Measurements from ENCODE around the gene DNER. TPM values are rescaled to one million over a fixed set of nuclear protein-coding genes. Genes with fewer than 3 reads are reported as not detected.

Gene DNER
- polyA plus RNA-seq, 1 experiment: not detected

DNA sequence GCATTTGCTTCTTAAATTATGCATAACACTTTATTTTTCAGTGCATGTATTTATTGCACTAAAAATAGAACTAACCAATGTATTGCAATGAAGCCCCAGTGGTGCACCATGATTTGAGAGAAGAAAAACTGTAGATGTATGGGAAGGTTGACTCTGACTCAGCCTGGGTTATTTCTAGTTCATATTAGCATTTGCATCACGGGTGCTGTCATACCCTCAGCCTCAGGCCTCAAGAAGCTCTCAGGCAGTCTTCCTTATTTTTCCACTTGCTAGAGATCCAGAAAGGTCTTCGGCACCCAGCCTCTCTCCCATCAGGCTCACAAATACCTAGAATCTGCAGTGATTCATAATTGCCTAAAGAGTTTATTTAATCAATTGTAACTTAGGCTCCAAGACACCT is 148.0 kb downstream of the DNER start:
- ChIA-PET POLR2A (no interaction called here), CTCF (no interaction called here)
- DNase-seq (ENCODE audit: low read depth, low spot score): no peak
- Histone ChIP-seq H3K4me3 (ENCODE audit: low read depth, low read length) (no peak overlapping the region), H3K27me3 (ENCODE audit: control insufficient read depth, insufficient read depth, low read length) (no peaks in the 10 kb centered on the region), H3K9me3 (ENCODE audit: control insufficient read depth, insufficient read depth, low read length) (no peaks in the 10 kb centered on the region), H3K27ac (ENCODE audit: low read depth, low read length) (no peak overlapping the region)
- TF ChIP-seq, protein P1, sequence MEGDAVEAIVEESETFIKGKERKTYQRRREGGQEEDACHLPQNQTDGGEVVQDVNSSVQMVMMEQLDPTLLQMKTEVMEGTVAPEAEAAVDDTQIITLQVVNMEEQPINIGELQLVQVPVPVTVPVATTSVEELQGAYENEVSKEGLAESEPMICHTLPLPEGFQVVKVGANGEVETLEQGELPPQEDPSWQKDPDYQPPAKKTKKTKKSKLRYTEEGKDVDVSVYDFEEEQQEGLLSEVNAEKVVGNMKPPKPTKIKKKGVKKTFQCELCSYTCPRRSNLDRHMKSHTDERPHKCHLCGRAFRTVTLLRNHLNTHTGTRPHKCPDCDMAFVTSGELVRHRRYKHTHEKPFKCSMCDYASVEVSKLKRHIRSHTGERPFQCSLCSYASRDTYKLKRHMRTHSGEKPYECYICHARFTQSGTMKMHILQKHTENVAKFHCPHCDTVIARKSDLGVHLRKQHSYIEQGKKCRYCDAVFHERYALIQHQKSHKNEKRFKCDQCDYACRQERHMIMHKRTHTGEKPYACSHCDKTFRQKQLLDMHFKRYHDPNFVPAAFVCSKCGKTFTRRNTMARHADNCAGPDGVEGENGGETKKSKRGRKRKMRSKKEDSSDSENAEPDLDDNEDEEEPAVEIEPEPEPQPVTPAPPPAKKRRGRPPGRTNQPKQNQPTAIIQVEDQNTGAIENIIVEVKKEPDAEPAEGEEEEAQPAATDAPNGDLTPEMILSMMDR (IDR thresholded peaks at IDR 0.05; ENCODE audit: low read depth, low read length): no peak

DNA sequence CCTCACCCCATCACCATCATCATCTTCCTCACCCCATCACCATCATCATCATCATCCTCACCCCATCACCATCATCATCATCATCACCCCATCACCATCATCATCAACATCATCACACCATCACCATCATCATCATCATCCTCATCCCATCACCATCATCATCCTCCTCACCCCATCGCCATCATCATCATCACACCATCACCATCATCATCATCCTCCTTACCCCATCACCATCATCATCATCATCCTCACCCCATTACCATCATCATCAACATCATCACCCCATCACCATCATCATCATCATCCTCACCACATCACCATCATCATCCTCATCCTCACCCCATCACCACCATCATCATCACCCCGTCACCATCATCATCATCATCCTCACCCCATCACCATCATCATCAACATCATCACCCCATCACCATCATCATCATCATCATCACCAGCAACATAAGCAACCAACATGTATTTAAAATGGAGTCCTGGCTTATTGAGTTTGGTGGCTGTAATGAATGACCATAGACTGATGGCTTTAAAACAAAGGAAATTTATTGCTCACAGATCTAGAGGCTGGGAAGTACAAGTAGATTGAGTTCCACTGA is 150.0 kb downstream of the DNER start:
- Histone ChIP-seq H3K27me3 (ENCODE audit: control insufficient read depth, insufficient read depth, low read length) (no peaks in the 10 kb centered on the region), H3K9me3 (ENCODE audit: control insufficient read depth, insufficient read depth, low read length) (peaks cover 3% of the 10 kb centered on the region; the same call in 1 of the 2 replicates), H3K4me3 (ENCODE audit: low read depth, low read length) (no peak overlapping the region), H3K27ac (ENCODE audit: low read depth, low read length) (no peak overlapping the region)
- DNase-seq (ENCODE audit: low read depth, low spot score): no peak
- TF ChIP-seq, protein P1 (IDR thresholded peaks at IDR 0.05; ENCODE audit: low read depth, low read length): no peak
- ChIA-PET POLR2A (no interaction called here), CTCF (no interaction called here)

DNA sequence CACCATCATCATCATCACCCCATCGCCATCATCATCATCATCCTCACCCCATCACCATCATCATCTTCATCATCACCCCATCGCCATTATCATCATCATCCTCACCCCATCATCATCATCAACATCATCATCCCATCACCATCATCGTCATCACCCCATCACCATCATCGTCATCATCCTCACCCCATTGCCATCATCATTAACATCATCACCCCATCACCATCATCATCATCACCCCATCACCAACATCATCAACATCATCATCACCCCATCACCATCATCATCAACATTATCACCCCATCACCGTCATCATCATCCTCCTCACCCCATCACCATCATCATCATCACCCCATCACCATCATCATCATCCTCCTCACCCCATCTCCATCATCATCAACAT is 151.0 kb downstream of the DNER start:
- CTCF ChIA-PET: no interaction called here
- POLR2A ChIA-PET: no interaction called here
- TF ChIP-seq, protein P1 (IDR thresholded peaks at IDR 0.05; ENCODE audit: low read depth, low read length): no peak

DNA sequence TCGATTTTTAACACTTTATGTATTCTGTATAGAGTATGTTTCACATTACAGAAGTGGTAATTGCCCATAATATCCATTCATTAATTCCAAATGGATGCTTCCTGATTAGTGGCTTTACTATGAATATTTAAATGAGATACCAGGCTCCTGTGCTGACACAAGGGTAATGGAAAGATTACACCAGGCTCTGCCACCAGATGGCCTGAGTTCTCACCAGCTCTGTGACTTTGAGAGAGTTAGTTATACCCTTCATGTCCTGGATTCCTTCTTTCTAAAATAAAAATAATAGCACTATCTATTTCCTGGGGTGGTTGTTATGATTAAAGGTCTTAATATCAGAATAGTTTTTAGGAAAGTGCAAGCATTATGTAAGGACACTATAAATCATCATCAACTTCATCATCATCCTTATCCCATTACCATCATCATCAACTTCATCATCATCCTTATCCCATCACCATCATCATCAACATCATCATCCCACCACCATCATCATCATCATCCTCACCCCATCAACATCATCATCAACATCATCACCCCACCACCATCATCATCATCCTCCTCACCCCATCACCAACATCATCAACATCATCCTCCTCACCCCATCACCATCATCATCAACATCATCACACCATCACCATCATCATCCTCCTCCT is 151.8 kb downstream of the DNER start:
- Histone ChIP-seq H3K27me3 (ENCODE audit: control insufficient read depth, insufficient read depth, low read length) (no peaks in the 10 kb centered on the region), H3K9me3 (ENCODE audit: control insufficient read depth, insufficient read depth, low read length) (peaks cover 3% of the 10 kb centered on the region; the same call in 1 of the 2 replicates), H3K27ac (ENCODE audit: low read depth, low read length) (no peak overlapping the region), H3K4me3 (ENCODE audit: low read depth, low read length) (no peak overlapping the region)
- TF ChIP-seq, protein P1 (IDR thresholded peaks at IDR 0.05; ENCODE audit: low read depth, low read length): no peak
- ChIA-PET CTCF (no interaction called here), POLR2A (no interaction called here)
- DNase-seq (ENCODE audit: low read depth, low spot score): no peak

More for the DNA sequence above, 151.0 kb downstream of the DNER start:
- H3K9me3 ChIP-seq (ENCODE audit: control insufficient read depth, insufficient read depth, low read length): peaks cover 3% of the 10 kb centered on the region; the same call in 1 of the 2 replicates
- no peak for DNase-seq (ENCODE audit: low read depth, low spot score)
- no peaks in the 10 kb centered on the region for H3K27me3 ChIP-seq (ENCODE audit: control insufficient read depth, insufficient read depth, low read length)
- H3K4me3 ChIP-seq (ENCODE audit: low read depth, low read length): no peak overlapping the region
- no peak overlapping the region for H3K27ac ChIP-seq (ENCODE audit: low read depth, low read length)

DNA sequence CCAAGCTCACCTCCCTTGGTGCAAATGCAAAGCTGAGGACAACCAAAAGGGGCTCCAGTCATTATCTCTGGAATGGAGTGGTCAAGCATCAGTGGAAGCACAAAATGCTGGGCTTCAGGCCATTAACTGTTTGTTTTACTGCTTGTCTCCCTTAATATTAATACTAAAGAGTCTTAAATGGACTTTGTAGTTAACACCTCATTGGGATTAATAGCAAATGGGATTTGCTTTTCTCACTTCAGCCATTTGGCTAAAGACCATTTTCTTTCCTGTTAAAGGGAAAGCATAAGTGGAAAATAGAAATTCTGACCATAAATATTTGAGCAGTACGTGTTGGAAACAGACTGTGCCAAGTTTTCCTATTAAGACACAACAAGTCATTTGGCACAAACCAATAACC is 154.4 kb downstream of the DNER start:
- DNase-seq (ENCODE audit: low read depth, low spot score): no peak
- ChIA-PET POLR2A (no interaction called here), CTCF (no interaction called here)
- H3K9me3 ChIP-seq (ENCODE audit: control insufficient read depth, insufficient read depth, low read length): peaks cover 3% of the 10 kb centered on the region; the same call in 1 of the 2 replicates
- H3K27me3 ChIP-seq (ENCODE audit: control insufficient read depth, insufficient read depth, low read length): no peaks in the 10 kb centered on the region
- no peak overlapping the region for H3K4me3 ChIP-seq (ENCODE audit: low read depth, low read length)
- TF ChIP-seq, protein P1 (IDR thresholded peaks at IDR 0.05; ENCODE audit: low read depth, low read length): no peak
- no peak overlapping the region for H3K27ac ChIP-seq (ENCODE audit: low read depth, low read length)
